Endothelial cell (in vitro differentiated cells): Measurements from ENCODE around the gene ADAMTSL2. TPM values are rescaled to one million over a fixed set of nuclear protein-coding genes. Genes with fewer than 3 reads are reported as not detected.

Source experiments
- DNase-seq: peaks from one replicate; pipeline ENCODE4 v3.0.0; 2021; ENCODE audit warnings: low spot score
- H3K27ac Mint-ChIP-seq: one replicate; pipeline ENCODE4 v1.8.0; 2021; ENCODE audit warnings: mixed read lengths, inconsistent platforms; ENCODE audit not compliant: unreplicated experiment
- H3K27me3 Mint-ChIP-seq: one replicate; pipeline ENCODE4 v1.8.0; 2021; ENCODE audit warnings: mild to moderate bottlenecking, moderate library complexity, mixed read lengths, inconsistent platforms; ENCODE audit not compliant: unreplicated experiment
- H3K36me3 Mint-ChIP-seq: one replicate; pipeline ENCODE4 v1.8.0; 2021; ENCODE audit warnings: mild to moderate bottlenecking, low read depth, mixed read lengths, inconsistent platforms; ENCODE audit not compliant: unreplicated experiment
- H3K4me1 Mint-ChIP-seq: one replicate; pipeline ENCODE4 v1.8.0; 2021; ENCODE audit warnings: mild to moderate bottlenecking, mixed read lengths, inconsistent platforms; ENCODE audit not compliant: unreplicated experiment
- H3K4me3 Mint-ChIP-seq: one replicate; pipeline ENCODE4 v1.8.0; 2021; ENCODE audit warnings: mild to moderate bottlenecking, mixed read lengths, inconsistent platforms; ENCODE audit not compliant: unreplicated experiment
- H3K9me3 Mint-ChIP-seq: one replicate; pipeline ENCODE4 v1.8.0; 2021; ENCODE audit warnings: mixed read lengths, inconsistent platforms; ENCODE audit not compliant: unreplicated experiment
- CTCF ChIP-seq: fragments of 200-600 bp; sonication (generic); IDR thresholded peaks from one replicate; pipeline ENCODE4 v1.5.0; 2021; ENCODE audit warnings: antibody characterized with exemption; ENCODE audit not compliant: unreplicated experiment
- total RNA-seq: library from RNA; stranded (reverse); fragmentation: NEBNext Ultra II Directional; extraction: Animal tissue kit (Norgen Biotek cat#: 25700); gene quantifications from one replicate; pipeline ENCODE4 v1.2.1, GENCODE V29; 2021; ENCODE audit not compliant: unreplicated experiment

ADAMTSL2 gene
- total RNA-seq, 1 donor from 2014 or later = 5.9 TPM

- no peak for DNase-seq
- H3K9me3 Mint-ChIP-seq = no peaks in the 10 kb centered on the region
- no peak overlapping the region for H3K4me3 Mint-ChIP-seq
- peaks cover 3% of the 10 kb centered on the region for H3K4me1 Mint-ChIP-seq
- peaks cover 4% of the 10 kb centered on the region for H3K36me3 Mint-ChIP-seq
- no peak for TF ChIP-seq CTCF
- H3K27ac Mint-ChIP-seq = no peak overlapping the region
- H3K27me3 Mint-ChIP-seq = peaks cover 2% of the 10 kb centered on the region
Observed at GRCh38 chr9:133521122-133522072, 13.1 kb upstream of the ADAMTSL2 start.

- no peak for TF ChIP-seq CTCF
- no peak overlapping the region for H3K27ac Mint-ChIP-seq
- no peak for DNase-seq
- H3K9me3 Mint-ChIP-seq = no peaks in the 10 kb centered on the region
- no peak overlapping the region for H3K4me3 Mint-ChIP-seq
- peaks cover 4% of the 10 kb centered on the region for H3K36me3 Mint-ChIP-seq
- peaks cover 12% of the 10 kb centered on the region for H3K4me1 Mint-ChIP-seq
- H3K27me3 Mint-ChIP-seq = peaks cover 5% of the 10 kb centered on the region
Observed at GRCh38 chr9:133522073-133522910, 12.2 kb upstream of the ADAMTSL2 start.

- H3K9me3 Mint-ChIP-seq = no peaks in the 10 kb centered on the region
- no peak for TF ChIP-seq CTCF
- DNase-seq = no peak
- H3K27ac Mint-ChIP-seq = no peak overlapping the region
- H3K4me3 Mint-ChIP-seq = no peak overlapping the region
- peaks cover 4% of the 10 kb centered on the region for H3K36me3 Mint-ChIP-seq
- H3K4me1 Mint-ChIP-seq = peaks cover 13% of the 10 kb centered on the region
- peaks cover 6% of the 10 kb centered on the region for H3K27me3 Mint-ChIP-seq
Observed at GRCh38 chr9:133523106-133523505, 11.4 kb upstream of the ADAMTSL2 start.

- Mint-ChIP-seq H3K4me3 (no peak overlapping the region), H3K27me3 (peaks cover 6% of the 10 kb centered on the region), H3K27ac (no peak overlapping the region), H3K36me3 (peaks cover 4% of the 10 kb centered on the region), H3K4me1 (peaks cover 13% of the 10 kb centered on the region), H3K9me3 (no peaks in the 10 kb centered on the region)
- DNase-seq = no peak
- TF ChIP-seq CTCF = no peak
Observed at GRCh38 chr9:133524146-133524545, 10.4 kb upstream of the ADAMTSL2 start.
